SK-N-SH treated with all-trans-retinoic acid at 6 μM for 48 hours (cell line): ENCODE results near the gene ENTHD1.

Source experiments
- ARNTL ChIP-seq: fragments of 450-650 bp; formaldehyde crosslinking; IDR thresholded peaks from 2 replicates; pipeline ENCODE4 v1.5.0; 2020; ENCODE audit warnings: low read depth, mild to moderate bottlenecking, moderate library complexity, borderline replicate concordance
- GLIS3 ChIP-seq: fragments of 250-450 bp; sonication (Bioruptor Pico); IDR thresholded peaks from 2 replicates; pipeline ENCODE4 v1.5.0; 2020; ENCODE audit warnings: mild to moderate bottlenecking, moderate library complexity
- ISL1 ChIP-seq: fragments of 250-450 bp; sonication (Bioruptor Pico); IDR thresholded peaks from 2 replicates; pipeline ENCODE4 v2.1.2; 2022; ENCODE audit warnings: mild to moderate bottlenecking, moderate library complexity
- RARB ChIP-seq: fragments of 250-450 bp; sonication (Bioruptor Pico); IDR thresholded peaks from 2 replicates; pipeline ENCODE4 v1.8.0; 2021; ENCODE audit warnings: mild to moderate bottlenecking, moderate library complexity
- TCF4 ChIP-seq: fragments of 250-450 bp; sonication (Bioruptor Pico); IDR thresholded peaks from 2 replicates; pipeline ENCODE4 v1.8.0; 2021; ENCODE audit warnings: mild to moderate bottlenecking, moderate library complexity, borderline replicate concordance
- ZFP3 ChIP-seq: fragments of 250-450 bp; sonication (Bioruptor Pico); IDR thresholded peaks from 2 replicates; pipeline ENCODE4 v1.5.0; 2020; ENCODE audit warnings: mild to moderate bottlenecking, moderate library complexity
- ZNF70 ChIP-seq: fragments of 450-650 bp; formaldehyde crosslinking; IDR thresholded peaks from 2 replicates; pipeline ENCODE4 v1.5.0; 2020; ENCODE audit warnings: mild to moderate bottlenecking, moderate library complexity

- TF ChIP-seq RARB (CRISPR knock-in tag): no peak
- no peak for TF ChIP-seq ZNF70
- TF ChIP-seq ZFP3: no peak
- no peak for TF ChIP-seq GLIS3 (CRISPR knock-in tag)
- no peak for TF ChIP-seq ARNTL (CRISPR knock-in tag)
- no peak for TF ChIP-seq ISL1 (CRISPR knock-in tag)
- no peak for TF ChIP-seq TCF4 (CRISPR knock-in tag)
Observed at GRCh38 chr22:39725351-39726035, 168.1 kb downstream of the ENTHD1 start.
